Liver (tissue), 9 donors: Measurements from ENCODE around the gene C1orf94. TPM values are rescaled to one million over a fixed set of nuclear protein-coding genes. Genes with fewer than 3 reads are reported as not detected.

ENCODE experiments used
- DNase-seq: peaks from one replicate; pipeline ENCODE4 v3.0.0-alpha.2; 2017; ENCODE audit warnings: low spot score
- H3K27ac ChIP-seq, 2 donors: one replicate each; pipeline ENCODE4 v1.7.0; 2013; ENCODE audit warnings: inconsistent platforms in 2 of 2, low read length in 2 of 2, control low read depth in 1 of 2, low read depth in 1 of 2, mild to moderate bottlenecking in 1 of 2
- H3K27me3 ChIP-seq, 4 donors: one replicate each; pipeline versions ENCODE4 v1.6.1 to v1.7.0; 2013; ENCODE audit warnings: low read length in 3 of 4, inconsistent platforms in 1 of 4, mild to moderate bottlenecking in 1 of 4, moderate library complexity in 1 of 4; ENCODE audit not compliant: control insufficient read depth in 4 of 4, insufficient read depth in 4 of 4
- H3K36me3 ChIP-seq, 4 donors: one replicate each; pipeline versions ENCODE4 v1.6.1 to v1.7.0; 2013; ENCODE audit warnings: low read length in 3 of 4, mild to moderate bottlenecking in 3 of 4, low read depth in 1 of 4, moderate library complexity in 1 of 4; ENCODE audit not compliant: control insufficient read depth in 4 of 4, insufficient read depth in 3 of 4
- H3K4me1 ChIP-seq, 4 donors: one replicate each; pipeline versions ENCODE4 v1.6.1 to v1.7.0; 2013; ENCODE audit warnings: low read length in 3 of 4, mild to moderate bottlenecking in 3 of 4, moderate library complexity in 1 of 4; ENCODE audit not compliant: control insufficient read depth in 4 of 4, insufficient read depth in 4 of 4
- H3K4me3 ChIP-seq, 3 donors: one replicate each; pipeline versions ENCODE4 v1.6.1 to v1.7.0; 2013; ENCODE audit warnings: low read length in 3 of 3, control low read depth in 1 of 3, low read depth in 1 of 3, mild to moderate bottlenecking in 1 of 3
- H3K9ac ChIP-seq, 2 donors: one replicate each; pipeline ENCODE4 v1.7.0; 2013; ENCODE audit warnings: low read length in 2 of 2, mild to moderate bottlenecking in 2 of 2, moderate library complexity in 2 of 2, control low read depth in 1 of 2, low read depth in 1 of 2
- H3K9me3 ChIP-seq, 4 donors: one replicate each; pipeline versions ENCODE4 v1.6.1 to v1.7.0; 2013; ENCODE audit warnings: low read length in 3 of 4; ENCODE audit not compliant: control insufficient read depth in 4 of 4
- EGR1 ChIP-seq, 2 donors: IDR thresholded peaks; 2 replicates each; pipeline ENCODE4 v1.6.1; 2016 to 2018; ENCODE audit warnings: antibody characterized with exemption in 2 of 2, low read depth in 2 of 2
- GABPA ChIP-seq, 2 donors: IDR thresholded peaks in 1 of 2; conservative IDR thresholded peaks in 1 of 2; 2 replicates each; pipeline ENCODE4 v1.6.1; 2016; ENCODE audit warnings: antibody characterized with exemption in 2 of 2, mild to moderate bottlenecking in 1 of 2, moderate library complexity in 1 of 2
- HNF4G ChIP-seq: IDR thresholded peaks from 2 replicates; pipeline ENCODE4 v1.6.1; 2016; ENCODE audit warnings: antibody characterized with exemption
- JUND ChIP-seq, 2 donors: IDR thresholded peaks; 2 replicates each; pipeline ENCODE4 v1.6.1; 2016; ENCODE audit warnings: antibody characterized with exemption in 2 of 2
- NR2F2 ChIP-seq: IDR thresholded peaks from 2 replicates; pipeline ENCODE4 v1.6.1; 2016; ENCODE audit warnings: antibody characterized with exemption
- RAD21 ChIP-seq, 2 donors: IDR thresholded peaks; 2 replicates each; pipeline ENCODE4 v1.6.1; 2016; ENCODE audit warnings: antibody characterized with exemption in 2 of 2, mild to moderate bottlenecking in 2 of 2
- RXRA ChIP-seq, 2 donors: IDR thresholded peaks; 2 replicates each; pipeline ENCODE4 v1.6.1; 2017 to 2018; ENCODE audit warnings: antibody characterized with exemption in 2 of 2, mild to moderate bottlenecking in 1 of 2
- SP1 ChIP-seq: IDR thresholded peaks from 2 replicates; pipeline ENCODE4 v1.6.1; 2018; ENCODE audit warnings: antibody characterized with exemption, mild to moderate bottlenecking
- TAF1 ChIP-seq: conservative IDR thresholded peaks from 2 replicates; pipeline ENCODE4 v1.6.1; 2016; ENCODE audit warnings: antibody characterized with exemption, mild to moderate bottlenecking
- YY1 ChIP-seq: IDR thresholded peaks from 2 replicates; pipeline ENCODE4 v1.6.1; 2016; ENCODE audit warnings: antibody characterized with exemption, mild to moderate bottlenecking
- WGBS: extraction: QIAGEN DNeasy Blood & Tissue Kit; methylation state at CpG from one replicate; pipeline ENCODE4 v1.1.7; 2013; 5-methylcytosine and 5-hydroxymethylcytosine counted together
- polyA plus RNA-seq, 2 donors: library from polyadenylated mRNA; stranded (reverse) in 1 of 2; unstranded in 1 of 2; fragments of 200-250 nt in 1 of 2; fragments of >200 nt in 1 of 2; fragmentation: Nextera tagmentation in 1 of 2; extraction: Ambion mirVana in 1 of 2; gene quantifications; one replicate each; pipeline versions ENCODE4 v1.2.1 to v1.2.3, GENCODE V29; 2013 to 2015
- total RNA-seq, 2 donors: library from RNA; depleted of rRNA; stranded (reverse); fragments of >200 nt; gene quantifications; one replicate each; pipeline ENCODE4 v1.2.3, GENCODE V29; 2014
- TF ChIP-seq, protein P1 (sequence below): fragments of 150-350 bp; IDR thresholded peaks from 2 replicates; pipeline ENCODE4 v1.5.1; 2017; ENCODE audit warnings: improper control_type of control experiment, low read depth, low read length; ENCODE audit not compliant: missing input control
- TF ChIP-seq, protein P2 (sequence below): IDR thresholded peaks from 2 replicates; pipeline ENCODE4 v1.6.1; 2016; ENCODE audit warnings: antibody characterized with exemption
- TF ChIP-seq, protein P3 (sequence below): IDR thresholded peaks from 2 replicates; pipeline ENCODE4 v1.6.1; 2016; ENCODE audit warnings: antibody characterized with exemption
- TF ChIP-seq, protein P4 (sequence below): IDR thresholded peaks from 2 replicates; pipeline ENCODE4 v1.6.1; 2016; ENCODE audit warnings: antibody characterized with exemption, mild to moderate bottlenecking
- donor health status: healthy.
- donor health status: healthy.
- donor health status: healthy.
- donor health status: healthy.
- donor health status: healthy.

Gene C1orf94
- total and polyA plus RNA-seq, 4 donors: not detected

DNA sequence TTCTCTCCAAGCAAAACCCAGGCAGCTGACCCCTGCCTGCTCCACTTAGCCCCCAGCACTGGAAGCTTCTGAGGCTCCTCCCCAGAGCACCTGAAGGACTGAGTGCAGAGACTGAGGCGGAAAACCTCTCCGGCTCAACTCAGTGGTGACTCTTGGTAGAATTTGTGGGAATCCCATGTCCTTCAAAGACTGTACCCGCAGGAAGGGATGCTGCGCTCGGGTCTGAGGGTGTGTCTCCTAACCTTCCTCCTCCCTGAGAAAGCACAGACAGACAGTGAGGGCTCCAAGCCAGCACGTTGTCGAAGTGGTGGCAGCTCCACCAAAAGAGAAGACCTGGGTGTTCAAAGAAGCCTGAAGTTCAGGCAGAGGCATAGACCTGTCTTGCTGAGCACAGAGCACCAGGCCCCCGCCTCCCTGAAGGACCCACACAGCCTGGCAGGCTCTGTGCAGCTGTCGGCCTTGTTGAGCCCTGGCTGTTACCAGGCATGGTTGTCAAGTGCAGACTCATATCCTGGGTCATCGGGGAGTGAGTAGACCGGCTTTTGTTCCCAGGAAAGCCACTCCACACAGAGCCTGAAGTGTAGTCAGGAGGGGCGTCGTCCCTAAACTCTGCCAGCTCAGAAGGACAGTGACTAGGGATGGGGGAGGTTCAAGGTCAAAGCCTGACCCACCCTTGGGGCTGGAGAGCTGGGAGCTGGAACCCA lies 48.4 kb upstream of the C1orf94 start (continued):
- TF ChIP-seq, protein P1, sequence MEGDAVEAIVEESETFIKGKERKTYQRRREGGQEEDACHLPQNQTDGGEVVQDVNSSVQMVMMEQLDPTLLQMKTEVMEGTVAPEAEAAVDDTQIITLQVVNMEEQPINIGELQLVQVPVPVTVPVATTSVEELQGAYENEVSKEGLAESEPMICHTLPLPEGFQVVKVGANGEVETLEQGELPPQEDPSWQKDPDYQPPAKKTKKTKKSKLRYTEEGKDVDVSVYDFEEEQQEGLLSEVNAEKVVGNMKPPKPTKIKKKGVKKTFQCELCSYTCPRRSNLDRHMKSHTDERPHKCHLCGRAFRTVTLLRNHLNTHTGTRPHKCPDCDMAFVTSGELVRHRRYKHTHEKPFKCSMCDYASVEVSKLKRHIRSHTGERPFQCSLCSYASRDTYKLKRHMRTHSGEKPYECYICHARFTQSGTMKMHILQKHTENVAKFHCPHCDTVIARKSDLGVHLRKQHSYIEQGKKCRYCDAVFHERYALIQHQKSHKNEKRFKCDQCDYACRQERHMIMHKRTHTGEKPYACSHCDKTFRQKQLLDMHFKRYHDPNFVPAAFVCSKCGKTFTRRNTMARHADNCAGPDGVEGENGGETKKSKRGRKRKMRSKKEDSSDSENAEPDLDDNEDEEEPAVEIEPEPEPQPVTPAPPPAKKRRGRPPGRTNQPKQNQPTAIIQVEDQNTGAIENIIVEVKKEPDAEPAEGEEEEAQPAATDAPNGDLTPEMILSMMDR: no peak
- TF ChIP-seq, protein P2, sequence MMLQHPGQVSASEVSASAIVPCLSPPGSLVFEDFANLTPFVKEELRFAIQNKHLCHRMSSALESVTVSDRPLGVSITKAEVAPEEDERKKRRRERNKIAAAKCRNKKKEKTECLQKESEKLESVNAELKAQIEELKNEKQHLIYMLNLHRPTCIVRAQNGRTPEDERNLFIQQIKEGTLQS: no peak
- TF ChIP-seq EGR1 (IDR thresholded peaks at IDR 0.05; ENCODE audit: low read depth in 2 of 2): no peak

DNA sequence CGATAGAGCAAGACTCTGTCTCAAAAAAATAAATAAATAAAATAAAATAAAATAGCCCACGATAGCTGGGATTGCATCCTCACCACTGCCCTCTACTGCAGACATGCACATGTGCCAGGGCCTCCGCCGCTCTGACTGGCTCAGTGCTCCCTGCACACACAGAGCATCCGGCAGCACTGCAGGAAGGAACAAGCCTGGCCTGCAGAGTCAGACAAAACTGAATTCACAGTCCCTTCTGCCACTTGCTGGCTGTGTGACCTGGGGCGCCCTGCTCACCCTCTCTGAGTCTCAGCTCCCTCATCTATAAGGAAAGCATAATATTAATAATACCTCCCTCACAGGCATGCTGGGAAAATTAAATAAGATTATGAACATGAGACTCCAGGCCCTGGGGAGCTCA lies 47.1 kb upstream of the C1orf94 start:
- TF ChIP-seq HNF4G (no peak), RXRA (IDR thresholded peaks at IDR 0.05) (no peak), JUND (IDR thresholded peaks at IDR 0.05) (no peak), NR2F2 (no peak), TAF1 (no peak), YY1 (no peak), GABPA (IDR thresholded peaks at IDR 0.05 in 1 of 2, conservative IDR thresholded peaks at IDR 0.05 in 1 of 2) (no peak), EGR1 (IDR thresholded peaks at IDR 0.05; ENCODE audit: low read depth in 2 of 2) (no peak), RAD21 (IDR thresholded peaks at IDR 0.05) (no peak), SP1 (no peak)
- TF ChIP-seq, protein P3, sequence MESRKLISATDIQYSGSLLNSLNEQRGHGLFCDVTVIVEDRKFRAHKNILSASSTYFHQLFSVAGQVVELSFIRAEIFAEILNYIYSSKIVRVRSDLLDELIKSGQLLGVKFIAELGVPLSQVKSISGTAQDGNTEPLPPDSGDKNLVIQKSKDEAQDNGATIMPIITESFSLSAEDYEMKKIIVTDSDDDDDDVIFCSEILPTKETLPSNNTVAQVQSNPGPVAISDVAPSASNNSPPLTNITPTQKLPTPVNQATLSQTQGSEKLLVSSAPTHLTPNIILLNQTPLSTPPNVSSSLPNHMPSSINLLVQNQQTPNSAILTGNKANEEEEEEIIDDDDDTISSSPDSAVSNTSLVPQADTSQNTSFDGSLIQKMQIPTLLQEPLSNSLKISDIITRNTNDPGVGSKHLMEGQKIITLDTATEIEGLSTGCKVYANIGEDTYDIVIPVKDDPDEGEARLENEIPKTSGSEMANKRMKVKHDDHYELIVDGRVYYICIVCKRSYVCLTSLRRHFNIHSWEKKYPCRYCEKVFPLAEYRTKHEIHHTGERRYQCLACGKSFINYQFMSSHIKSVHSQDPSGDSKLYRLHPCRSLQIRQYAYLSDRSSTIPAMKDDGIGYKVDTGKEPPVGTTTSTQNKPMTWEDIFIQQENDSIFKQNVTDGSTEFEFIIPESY: no peak
- TF ChIP-seq, protein P4, sequence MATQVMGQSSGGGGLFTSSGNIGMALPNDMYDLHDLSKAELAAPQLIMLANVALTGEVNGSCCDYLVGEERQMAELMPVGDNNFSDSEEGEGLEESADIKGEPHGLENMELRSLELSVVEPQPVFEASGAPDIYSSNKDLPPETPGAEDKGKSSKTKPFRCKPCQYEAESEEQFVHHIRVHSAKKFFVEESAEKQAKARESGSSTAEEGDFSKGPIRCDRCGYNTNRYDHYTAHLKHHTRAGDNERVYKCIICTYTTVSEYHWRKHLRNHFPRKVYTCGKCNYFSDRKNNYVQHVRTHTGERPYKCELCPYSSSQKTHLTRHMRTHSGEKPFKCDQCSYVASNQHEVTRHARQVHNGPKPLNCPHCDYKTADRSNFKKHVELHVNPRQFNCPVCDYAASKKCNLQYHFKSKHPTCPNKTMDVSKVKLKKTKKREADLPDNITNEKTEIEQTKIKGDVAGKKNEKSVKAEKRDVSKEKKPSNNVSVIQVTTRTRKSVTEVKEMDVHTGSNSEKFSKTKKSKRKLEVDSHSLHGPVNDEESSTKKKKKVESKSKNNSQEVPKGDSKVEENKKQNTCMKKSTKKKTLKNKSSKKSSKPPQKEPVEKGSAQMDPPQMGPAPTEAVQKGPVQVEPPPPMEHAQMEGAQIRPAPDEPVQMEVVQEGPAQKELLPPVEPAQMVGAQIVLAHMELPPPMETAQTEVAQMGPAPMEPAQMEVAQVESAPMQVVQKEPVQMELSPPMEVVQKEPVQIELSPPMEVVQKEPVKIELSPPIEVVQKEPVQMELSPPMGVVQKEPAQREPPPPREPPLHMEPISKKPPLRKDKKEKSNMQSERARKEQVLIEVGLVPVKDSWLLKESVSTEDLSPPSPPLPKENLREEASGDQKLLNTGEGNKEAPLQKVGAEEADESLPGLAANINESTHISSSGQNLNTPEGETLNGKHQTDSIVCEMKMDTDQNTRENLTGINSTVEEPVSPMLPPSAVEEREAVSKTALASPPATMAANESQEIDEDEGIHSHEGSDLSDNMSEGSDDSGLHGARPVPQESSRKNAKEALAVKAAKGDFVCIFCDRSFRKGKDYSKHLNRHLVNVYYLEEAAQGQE: no peak
- TF ChIP-seq, protein P2: no peak
- WGBS: 77% methylated on average over 6 of the region's 6 CpGs

More for the DNA sequence above, 47.1 kb upstream of the C1orf94 start:
- Histone ChIP-seq H3K27me3 (peaks cover 0 to 4% (median 0%) of the 10 kb centered on the region in 4 donors), H3K9me3 (no peaks in the 10 kb centered on the region), H3K36me3 (no peaks in the 10 kb centered on the region), H3K4me1 (no peaks in the 10 kb centered on the region), H3K27ac (no peak overlapping the region), H3K4me3 (no peak overlapping the region), H3K9ac (no peak overlapping the region)
- no peak for DNase-seq
